ENCODE data around the gene CDHR5. TPM values are rescaled to one million over a fixed set of nuclear protein-coding genes. Genes with fewer than 3 reads are reported as not detected.
A peak's percentile ranks its signal among the peaks of the same experiment; 100 is the strongest.

CDHR5 gene
- total RNA-seq, 2 experiments from 2014 or later = not detected

DNA sequence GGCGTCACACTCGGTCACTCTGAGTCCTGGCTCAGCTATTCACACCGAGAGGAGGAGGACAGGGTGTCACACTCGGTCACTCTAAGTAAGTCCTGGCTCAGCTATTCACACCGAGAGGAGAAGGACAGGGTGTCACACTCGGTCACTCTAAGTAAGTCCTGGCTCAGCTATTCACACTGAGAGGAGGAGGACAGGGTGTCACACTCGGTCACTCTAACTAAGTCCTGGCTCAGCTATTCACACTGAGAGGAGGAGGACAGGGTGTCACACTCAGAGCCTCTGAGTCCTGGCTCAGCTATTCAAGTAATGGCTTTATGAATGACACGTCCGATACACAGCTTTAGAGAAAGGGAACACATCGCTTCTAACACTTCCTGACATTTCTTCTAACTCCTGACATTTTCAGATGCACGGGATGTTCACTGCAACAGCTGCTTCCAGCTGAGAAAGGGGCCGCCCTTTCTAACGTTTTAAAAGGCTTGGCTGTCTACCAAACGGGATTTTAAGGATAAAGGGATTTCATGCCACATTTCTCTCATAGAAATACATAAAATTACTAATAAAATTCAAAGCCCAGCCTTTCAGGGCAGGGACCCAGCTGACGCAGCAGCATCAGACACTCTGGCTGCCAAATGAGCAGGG, 40.4 kb upstream of the CDHR5 start:
- ChIA-PET CTCF (interaction anchor here (1.5 kb wide), 1 partner anchor 26 kb away, joined by 4 read pairs; no protein-coding TSS in a partner anchor), POLR2A (interaction anchor here (0.7 kb wide), 1 partner anchor 18 kb away, joined by 4 read pairs; no protein-coding TSS in a partner anchor)
- Mint-ChIP-seq H3K27me3 (no peaks in the 10 kb centered on the region), H3K4me1 (ENCODE audit: low read depth) (no peaks in the 10 kb centered on the region), H3K4me3 (no peak overlapping the region), H3K9me3 (no peaks in the 10 kb centered on the region), H3K36me3 (ENCODE audit: low read depth) (peaks cover 9% of the 10 kb centered on the region), H3K27ac (no peak overlapping the region)
- ATAC-seq = no peak
- TF ChIP-seq, protein P1, sequence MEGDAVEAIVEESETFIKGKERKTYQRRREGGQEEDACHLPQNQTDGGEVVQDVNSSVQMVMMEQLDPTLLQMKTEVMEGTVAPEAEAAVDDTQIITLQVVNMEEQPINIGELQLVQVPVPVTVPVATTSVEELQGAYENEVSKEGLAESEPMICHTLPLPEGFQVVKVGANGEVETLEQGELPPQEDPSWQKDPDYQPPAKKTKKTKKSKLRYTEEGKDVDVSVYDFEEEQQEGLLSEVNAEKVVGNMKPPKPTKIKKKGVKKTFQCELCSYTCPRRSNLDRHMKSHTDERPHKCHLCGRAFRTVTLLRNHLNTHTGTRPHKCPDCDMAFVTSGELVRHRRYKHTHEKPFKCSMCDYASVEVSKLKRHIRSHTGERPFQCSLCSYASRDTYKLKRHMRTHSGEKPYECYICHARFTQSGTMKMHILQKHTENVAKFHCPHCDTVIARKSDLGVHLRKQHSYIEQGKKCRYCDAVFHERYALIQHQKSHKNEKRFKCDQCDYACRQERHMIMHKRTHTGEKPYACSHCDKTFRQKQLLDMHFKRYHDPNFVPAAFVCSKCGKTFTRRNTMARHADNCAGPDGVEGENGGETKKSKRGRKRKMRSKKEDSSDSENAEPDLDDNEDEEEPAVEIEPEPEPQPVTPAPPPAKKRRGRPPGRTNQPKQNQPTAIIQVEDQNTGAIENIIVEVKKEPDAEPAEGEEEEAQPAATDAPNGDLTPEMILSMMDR (IDR thresholded peaks at IDR 0.05) = no peak
- intact Hi-C loops (cut with micrococcal nuclease) = no loop called here
- no peak for DNase-seq

DNA sequence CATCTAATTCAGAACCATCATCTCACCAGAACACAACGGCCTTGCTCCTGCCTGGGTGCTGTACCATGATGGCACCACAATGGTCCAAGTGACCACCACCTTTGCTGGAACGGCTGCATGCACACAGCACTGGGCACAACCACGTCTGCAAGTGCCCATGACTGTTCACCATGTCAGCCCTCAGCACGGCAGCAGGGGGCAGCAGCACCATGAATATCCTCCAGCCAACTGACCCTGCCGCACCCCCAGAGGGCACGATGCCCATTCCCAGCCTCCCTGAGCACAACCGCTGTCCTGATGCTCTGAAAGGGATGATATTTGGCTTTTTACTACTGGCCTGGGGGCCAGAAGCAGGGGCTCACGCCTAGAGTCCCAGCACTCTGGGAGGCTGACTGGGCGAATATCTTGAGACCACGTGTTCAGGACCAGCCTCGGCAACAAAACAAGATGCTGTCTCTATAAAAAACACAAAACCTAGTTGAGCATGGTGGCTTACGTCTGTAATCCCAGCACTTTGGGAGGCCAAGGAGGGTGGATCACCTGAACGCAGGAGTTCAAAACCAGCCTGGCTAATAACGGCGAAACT, 38.0 kb upstream of the CDHR5 start:
- Mint-ChIP-seq H3K9me3 (no peaks in the 10 kb centered on the region), H3K27ac (no peak overlapping the region), H3K27me3 (no peaks in the 10 kb centered on the region), H3K4me3 (no peak overlapping the region), H3K4me1 (ENCODE audit: low read depth) (no peaks in the 10 kb centered on the region), H3K36me3 (ENCODE audit: low read depth) (peaks cover 8% of the 10 kb centered on the region)
- intact Hi-C loops (cut with micrococcal nuclease) = loop anchor here (2.0 kb wide), 1 partner anchor 60 kb away; no protein-coding TSS in a partner anchor
- POLR2A ChIA-PET = no interaction called here
- DNase-seq (peak; percentile 70), ATAC-seq (peak; percentile 80)
- TF ChIP-seq, protein P1 (IDR thresholded peaks at IDR 0.05) = peak; percentile 83
- CTCF ChIA-PET = interaction anchor here (0.6 to 1.4 kb wide), 10 partner anchors 11 to 86 kb away, joined by 3 to 6 read pairs (median 4); partner anchors contain the start of gene TMEM80

DNA sequence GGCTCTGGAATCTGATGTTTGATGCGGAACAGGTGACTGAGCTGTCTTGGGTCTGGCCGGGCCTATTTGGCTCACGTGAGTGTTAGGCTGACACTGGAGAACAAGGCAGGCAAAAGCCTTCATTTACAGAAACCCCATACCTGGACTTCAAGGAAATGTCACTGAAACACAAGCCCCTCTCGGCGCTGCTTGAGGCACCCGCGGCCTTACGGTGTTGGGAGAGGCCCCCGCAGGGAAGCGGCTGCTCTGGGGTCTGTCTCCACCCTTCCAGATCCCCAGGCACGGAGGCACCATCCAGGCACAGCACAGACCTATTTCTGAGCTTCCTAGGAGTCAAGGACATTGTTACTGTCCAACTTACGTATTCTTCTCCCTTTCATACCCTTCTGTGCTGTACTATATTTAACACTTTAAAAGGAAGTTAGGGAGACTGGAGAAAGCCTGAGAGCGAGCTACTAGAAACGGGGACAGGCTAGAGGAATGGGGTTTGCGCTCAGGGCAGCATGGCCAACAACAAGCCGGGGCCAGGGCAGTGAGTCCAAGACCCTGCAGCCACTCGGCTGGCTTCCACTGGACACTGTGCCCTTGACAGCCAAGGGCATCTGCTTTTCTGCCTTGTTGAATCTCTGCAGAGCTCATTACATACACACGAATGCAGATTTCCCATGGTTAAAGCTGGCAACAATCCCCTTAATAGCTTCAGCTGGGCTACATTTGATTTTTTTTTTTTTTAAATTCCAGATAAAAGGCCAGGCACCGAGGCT, 36.1 kb upstream of the CDHR5 start:
- H3K27me3 Mint-ChIP-seq = no peaks in the 10 kb centered on the region
- H3K4me1 Mint-ChIP-seq (ENCODE audit: low read depth) = no peaks in the 10 kb centered on the region
- H3K4me3 Mint-ChIP-seq = no peak overlapping the region
- DNase-seq (no peak), ATAC-seq (no peak)
- peaks cover 5% of the 10 kb centered on the region for H3K36me3 Mint-ChIP-seq (ENCODE audit: low read depth)
- CTCF ChIA-PET = interaction anchor here (0.7 to 1.6 kb wide), 5 partner anchors 10 to 106 kb away, joined by 3 to 7 read pairs (median 3); no protein-coding TSS in a partner anchor
- H3K27ac Mint-ChIP-seq = no peak overlapping the region
- intact Hi-C loops (cut with micrococcal nuclease) = no loop called here
- POLR2A ChIA-PET = interaction anchor here (1.2 kb wide), 1 partner anchor 35 kb away, joined by 5 read pairs; the partner anchor contains the start of gene TMEM80
- TF ChIP-seq, protein P1 (IDR thresholded peaks at IDR 0.05) = no peak
- H3K9me3 Mint-ChIP-seq = no peaks in the 10 kb centered on the region

DNA sequence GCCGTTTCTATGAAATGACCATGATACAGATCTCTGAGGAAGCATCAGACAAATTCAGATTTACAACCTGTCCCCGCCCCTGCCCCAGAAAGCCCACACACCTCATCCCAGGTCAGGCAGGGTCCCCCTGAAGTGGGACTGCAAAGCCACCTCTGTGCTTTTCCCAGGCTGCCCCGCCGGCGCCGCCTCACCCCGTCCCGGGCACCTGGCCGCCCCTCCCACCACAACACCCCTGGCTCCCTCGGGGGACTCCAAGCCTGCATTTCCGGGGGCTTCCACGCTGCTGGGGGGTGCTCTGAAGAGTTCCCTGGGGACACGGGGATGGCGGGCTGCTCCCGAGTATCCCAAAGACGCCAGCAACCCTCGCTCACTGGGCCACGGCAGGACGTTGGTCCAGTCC, 35.5 kb upstream of the CDHR5 start:
- TF ChIP-seq, protein P1 (IDR thresholded peaks at IDR 0.05) = no peak
- Mint-ChIP-seq H3K27me3 (no peaks in the 10 kb centered on the region), H3K9me3 (no peaks in the 10 kb centered on the region), H3K4me3 (no peak overlapping the region), H3K4me1 (ENCODE audit: low read depth) (no peaks in the 10 kb centered on the region), H3K36me3 (ENCODE audit: low read depth) (peaks cover 5% of the 10 kb centered on the region), H3K27ac (no peak overlapping the region)
- ChIA-PET POLR2A (interaction anchor here (1.2 kb wide), 1 partner anchor 36 kb away, joined by 5 read pairs; the partner anchor contains the start of gene TMEM80), CTCF (interaction anchor here (0.7 to 1.6 kb wide), 3 partner anchors 62 to 106 kb away, joined by 3 to 7 read pairs (median 4); no protein-coding TSS in a partner anchor)
- DNase-seq = no peak
- intact Hi-C loops (cut with micrococcal nuclease) = no loop called here
- no peak for ATAC-seq

Data from activated CD8-positive, alpha-beta T cell treated with anti-CD3 and anti-CD28 coated beads for 36 hours (primary cell).